Activated CD8-positive, alpha-beta memory T cell treated with anti-CD3 and anti-CD28 coated beads for 36 hours (primary cell): ENCODE results near the gene ASIC2. TPM values are rescaled to one million over a fixed set of nuclear protein-coding genes. Genes with fewer than 3 reads are reported as not detected.

Experiments used
- CTCF ChIA-PET: fragments of 350-600 bp; sonication (Branson Sonifier 250); formaldehyde crosslinking; loops from one replicate; lab custom pipeline; 2021; ENCODE audit warnings: antibody characterized with exemption; lab: Charles Lee
- POLR2A ChIA-PET: fragments of 350-600 bp; sonication (Branson Sonifier 250); formaldehyde crosslinking; loops from one replicate; lab custom pipeline; 2021; ENCODE audit warnings: antibody characterized with exemption; lab: Charles Lee
- total RNA-seq, 2 experiments: library from RNA; stranded (reverse); gene quantifications; one replicate each; pipeline ENCODE4 v1.2.3, GENCODE V29; 2021

Gene ASIC2
- total RNA-seq, 2 experiments from 2014 or later: not detected

DNA sequence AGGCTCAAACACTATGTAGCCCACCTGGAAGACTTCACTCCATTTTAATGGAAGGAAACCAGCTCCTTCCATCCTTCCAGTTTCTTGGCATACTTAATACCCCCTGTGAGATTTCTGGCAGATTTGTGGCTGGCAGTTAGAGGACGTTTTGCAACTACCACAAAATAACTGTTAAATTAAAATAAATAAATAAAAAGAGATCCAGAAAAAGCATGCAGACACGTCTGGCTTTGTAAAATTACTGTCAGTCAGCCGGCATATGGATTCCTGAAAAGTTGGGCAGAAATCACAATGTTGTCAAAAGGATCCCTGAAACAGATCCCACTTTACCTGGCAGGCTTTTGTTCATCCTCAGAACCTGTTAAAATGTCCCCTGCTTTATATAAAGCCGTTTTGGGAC lies 113.9 kb downstream of the ASIC2 start:
- CTCF ChIA-PET: no interaction called here

DNA sequence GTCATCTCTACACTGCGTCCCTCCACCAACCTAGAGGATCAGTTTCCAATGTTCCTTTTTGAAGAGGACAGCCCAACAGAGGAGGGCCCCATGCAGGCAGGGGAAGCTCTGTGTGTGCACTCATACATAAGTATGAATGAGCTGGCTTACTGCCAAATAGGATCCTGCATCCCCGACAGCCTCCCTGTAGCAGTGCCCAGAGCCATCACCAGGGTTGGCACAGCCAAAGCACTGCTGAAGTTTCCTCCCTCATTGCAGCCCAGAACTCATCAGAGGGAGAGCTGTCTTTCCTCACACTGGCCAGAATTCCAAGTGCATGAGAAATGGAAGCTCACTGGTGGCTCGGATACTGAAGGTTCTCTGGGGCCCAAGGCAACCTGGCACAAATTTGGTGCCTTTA lies 114.4 kb downstream of the ASIC2 start:
- CTCF ChIA-PET: no interaction called here

More for the DNA sequence above, 113.9 kb downstream of the ASIC2 start:
- POLR2A ChIA-PET: no interaction called here

DNA sequence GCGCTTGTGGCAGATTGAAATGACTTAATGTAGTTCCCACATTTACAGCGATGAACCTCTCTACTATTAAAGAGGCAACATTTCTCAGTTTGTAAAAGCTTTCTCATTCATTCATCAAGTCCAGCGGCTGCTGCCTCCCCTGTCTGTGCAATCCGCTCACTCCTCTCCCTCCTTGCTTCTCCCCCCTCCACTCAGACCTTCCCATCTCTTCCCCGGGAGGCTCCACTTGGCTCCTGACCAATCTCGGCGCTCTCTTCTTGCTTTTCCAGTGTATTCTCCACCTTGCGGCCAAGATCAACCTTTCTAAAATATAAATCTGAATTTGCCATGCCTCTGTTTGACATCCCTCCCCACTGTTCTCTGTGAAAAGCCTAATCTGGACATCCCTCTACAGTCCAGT lies 117.5 kb downstream of the ASIC2 start:
- ChIA-PET POLR2A (no interaction called here), CTCF (no interaction called here)

More for the DNA sequence above, 114.4 kb downstream of the ASIC2 start:
- POLR2A ChIA-PET: no interaction called here

DNA sequence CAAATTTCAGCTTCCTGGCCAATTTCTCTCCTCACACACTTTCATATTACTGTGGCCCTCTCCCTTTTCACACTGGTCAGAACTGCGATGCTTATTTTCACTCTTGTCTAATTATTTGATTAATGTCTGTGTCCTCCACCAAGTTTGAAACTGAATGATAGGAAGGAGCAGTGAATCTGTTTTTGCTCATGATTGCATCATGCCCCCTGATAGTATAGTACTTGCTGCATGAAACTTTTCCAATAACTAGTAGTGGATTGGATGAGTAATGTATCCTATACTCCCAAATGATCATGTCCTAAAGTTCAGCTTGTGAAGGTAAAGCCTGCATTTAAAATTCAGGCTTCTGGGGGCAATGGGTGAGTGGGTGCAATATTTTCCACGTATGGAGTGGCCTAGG lies 121.2 kb downstream of the ASIC2 start:
- CTCF ChIA-PET: no interaction called here
- POLR2A ChIA-PET: no interaction called here

DNA sequence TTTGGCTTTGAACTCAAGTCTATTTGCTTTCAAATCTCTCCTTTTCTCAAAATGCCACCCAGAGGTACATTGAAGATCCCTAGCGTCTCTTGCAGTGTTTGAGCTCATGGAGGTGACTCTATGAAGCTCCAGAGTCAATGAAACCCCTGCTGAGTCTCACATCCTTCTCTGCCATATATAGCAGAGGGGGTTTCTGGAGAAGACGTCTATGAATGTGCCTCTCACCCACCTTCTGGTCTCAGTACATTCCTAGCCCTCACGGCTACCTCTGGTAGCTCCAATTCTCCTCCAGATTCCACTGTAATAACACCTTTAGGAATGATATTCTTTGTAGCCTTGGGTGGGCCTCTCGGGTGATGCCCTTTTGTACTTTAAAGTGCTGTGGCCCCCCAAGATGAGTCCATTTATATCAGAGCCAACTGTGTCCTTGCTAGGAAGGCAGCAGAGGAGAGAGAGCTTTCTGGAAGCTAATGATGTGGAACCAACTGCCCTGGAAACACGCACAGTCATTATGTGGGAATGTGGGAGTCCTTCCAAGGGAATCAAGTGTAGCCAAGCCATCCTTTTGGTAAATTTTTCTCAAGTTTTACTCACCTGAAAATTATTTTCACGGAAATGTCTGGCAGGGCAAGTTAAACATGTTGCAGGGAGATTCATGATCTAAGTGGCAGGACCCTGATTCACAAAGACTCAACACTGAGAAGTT lies 123.4 kb downstream of the ASIC2 start:
- POLR2A ChIA-PET: no interaction called here
- CTCF ChIA-PET: no interaction called here

GRCh38 chr17:33167736-33168135 lies 125.4 kb downstream of the ASIC2 start:
- POLR2A ChIA-PET: no interaction called here
- CTCF ChIA-PET: no interaction called here

GRCh38 chr17:33166472-33166871 lies 126.6 kb downstream of the ASIC2 start:
- POLR2A ChIA-PET: no interaction called here
- CTCF ChIA-PET: no interaction called here

DNA sequence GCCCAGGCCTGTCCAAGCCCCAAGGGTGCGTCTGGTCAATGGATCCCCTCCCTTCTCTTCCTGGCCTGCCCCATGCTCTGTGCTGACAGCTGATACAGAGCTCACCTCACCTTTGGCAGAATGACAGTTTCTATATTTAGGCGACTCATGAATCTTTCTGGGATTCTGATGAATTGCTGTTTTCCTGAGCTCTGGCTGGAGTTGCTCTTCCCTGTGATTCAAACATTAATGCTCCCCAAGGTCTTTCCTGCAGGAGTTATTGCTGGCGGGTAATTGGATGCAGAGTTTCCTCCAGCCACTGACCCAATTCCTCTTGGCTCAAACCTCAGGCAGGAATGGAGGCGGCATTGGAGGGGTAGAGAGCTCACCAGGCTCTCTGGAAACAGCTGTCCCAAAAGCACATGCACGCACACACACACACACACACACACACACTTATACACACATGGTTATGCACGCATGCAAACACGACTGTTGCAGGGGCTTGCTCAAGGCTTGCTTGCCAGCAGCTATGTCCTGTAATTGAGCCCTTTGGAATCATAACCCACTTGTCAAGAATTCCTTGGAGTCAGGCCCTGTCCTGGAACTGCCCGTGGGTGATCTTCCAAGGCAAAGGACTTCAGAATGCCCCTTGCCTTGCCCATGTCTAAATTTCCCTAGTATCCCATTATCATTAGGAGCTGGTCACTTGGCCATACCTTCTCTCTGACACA lies 128.8 kb downstream of the ASIC2 start:
- ChIA-PET POLR2A (no interaction called here), CTCF (no interaction called here)

GRCh38 chr17:33163533-33164168 lies 129.4 kb downstream of the ASIC2 start:
- ChIA-PET POLR2A (no interaction called here), CTCF (no interaction called here)

DNA sequence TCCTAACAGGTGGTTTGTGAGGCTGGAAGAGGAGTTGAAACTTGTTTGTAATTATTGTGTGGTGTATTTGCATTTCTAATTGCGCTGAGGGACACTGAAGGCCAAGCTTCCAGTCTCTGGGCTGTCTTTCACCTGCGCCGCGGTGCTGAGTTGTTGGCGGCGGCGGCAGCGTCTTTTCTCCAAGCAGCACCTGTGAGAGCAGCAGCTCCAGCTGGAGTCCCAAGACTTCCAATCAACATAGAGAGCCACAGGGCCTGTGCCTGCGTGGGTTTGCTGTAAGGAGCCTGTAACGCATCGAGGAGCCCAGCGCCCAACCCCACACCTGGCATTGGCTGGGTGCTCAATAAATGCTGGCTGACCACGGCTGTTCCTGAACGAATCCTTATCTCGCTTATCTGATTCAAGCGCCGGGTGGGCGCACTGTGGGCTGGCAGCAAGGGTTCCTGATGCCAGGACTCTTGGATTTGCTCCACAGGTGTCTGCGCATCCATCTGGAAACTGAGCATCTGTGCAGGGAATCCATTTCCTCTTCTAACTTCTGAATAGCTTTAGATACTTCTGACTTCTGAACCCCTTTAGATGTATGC lies 138.1 kb downstream of the ASIC2 start:
- CTCF ChIA-PET: no interaction called here
- POLR2A ChIA-PET: no interaction called here

GRCh38 chr17:33152783-33153182 lies 140.3 kb downstream of the ASIC2 start:
- ChIA-PET CTCF (no interaction called here), POLR2A (no interaction called here)

GRCh38 chr17:33151565-33151964 lies 141.5 kb downstream of the ASIC2 start:
- CTCF ChIA-PET: no interaction called here
- POLR2A ChIA-PET: no interaction called here

DNA sequence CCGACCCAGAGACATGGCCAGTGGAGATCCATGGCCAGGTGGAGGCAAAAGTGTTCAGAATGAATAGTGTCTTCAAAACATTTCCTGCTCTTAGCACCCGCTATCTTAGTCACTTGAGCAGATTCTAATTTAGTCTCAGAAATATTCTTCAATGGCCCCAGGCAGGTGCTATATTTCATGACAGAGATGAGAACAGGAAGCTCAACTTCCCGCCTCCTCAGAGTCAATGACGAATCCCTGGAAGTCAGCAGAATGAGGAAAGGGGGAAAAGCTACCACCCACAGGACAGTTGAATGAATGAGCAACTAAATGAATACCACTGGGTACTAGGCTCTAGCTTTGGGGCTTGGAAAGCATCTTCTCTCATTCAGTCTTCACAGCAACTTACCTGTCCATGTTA lies 147.2 kb downstream of the ASIC2 start:
- CTCF ChIA-PET: no interaction called here
- POLR2A ChIA-PET: no interaction called here

GRCh38 chr17:33144837-33145236 lies 148.3 kb downstream of the ASIC2 start:
- CTCF ChIA-PET: no interaction called here
- POLR2A ChIA-PET: no interaction called here

DNA sequence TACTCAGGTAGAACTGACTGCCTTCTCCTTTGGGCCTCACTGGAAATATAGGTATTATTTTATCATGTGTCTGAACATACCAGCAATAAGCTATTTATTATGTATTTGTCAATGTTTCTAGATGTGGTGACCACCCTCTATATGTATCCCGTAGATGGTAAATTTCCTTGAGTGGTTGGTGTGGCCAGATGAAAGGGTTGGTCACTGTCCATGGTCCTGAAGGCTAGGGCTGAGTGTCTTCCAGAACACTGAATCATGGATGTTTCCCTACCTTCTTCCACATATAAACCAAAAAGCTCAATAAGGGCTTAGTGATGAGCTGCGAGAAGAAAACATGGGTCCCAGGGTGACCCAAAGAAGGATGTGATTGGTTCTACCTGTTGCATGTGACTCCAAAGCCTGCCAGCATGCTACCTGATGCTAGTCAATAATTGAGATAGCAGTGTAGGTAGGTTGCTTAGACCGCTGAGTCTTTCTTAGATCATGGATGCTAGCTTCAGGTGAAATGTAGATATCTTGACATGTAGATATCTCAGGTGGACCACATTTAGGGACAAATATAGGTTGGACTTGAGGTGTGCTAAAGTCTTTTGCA lies 150.3 kb downstream of the ASIC2 start:
- ChIA-PET CTCF (no interaction called here), POLR2A (no interaction called here)

- ChIA-PET CTCF (no interaction called here), POLR2A (no interaction called here)
These were observed 152.5 kb downstream of the ASIC2 start for GRCh38 chr17:33140413-33141099.

GRCh38 chr17:33138627-33139026 lies 154.5 kb downstream of the ASIC2 start:
- CTCF ChIA-PET: no interaction called here
- POLR2A ChIA-PET: no interaction called here

- POLR2A ChIA-PET: no interaction called here
- CTCF ChIA-PET: no interaction called here
These were observed 155.7 kb downstream of the ASIC2 start for GRCh38 chr17:33137426-33137825.

- CTCF ChIA-PET: no interaction called here
- POLR2A ChIA-PET: no interaction called here
These were observed 157.4 kb downstream of the ASIC2 start for GRCh38 chr17:33135691-33136090.

GRCh38 chr17:33131620-33132019 lies 161.5 kb downstream of the ASIC2 start:
- CTCF ChIA-PET: no interaction called here
- POLR2A ChIA-PET: no interaction called here
